PC-9 (cell line): ENCODE results near the gene DDAH1.

Experiments used
- EZH2 ChIP-seq: fragments of 200-600 bp; sonication (generic); IDR thresholded peaks from 2 replicates; pipeline ENCODE4 v1.8.0; 2017; ENCODE audit warnings: antibody characterized with exemption, low read depth
- TF ChIP-seq, protein P1 (sequence below): fragments of 200-600 bp; sonication (generic); conservative IDR thresholded peaks from 2 replicates; pipeline ENCODE4 v1.6.1; 2017; ENCODE audit warnings: mixed run types, antibody characterized with exemption, mild to moderate bottlenecking, moderate library complexity

GRCh38 chr1:85504417-85504816, 39.5 kb upstream of the DDAH1 start:
- TF ChIP-seq, protein P1, sequence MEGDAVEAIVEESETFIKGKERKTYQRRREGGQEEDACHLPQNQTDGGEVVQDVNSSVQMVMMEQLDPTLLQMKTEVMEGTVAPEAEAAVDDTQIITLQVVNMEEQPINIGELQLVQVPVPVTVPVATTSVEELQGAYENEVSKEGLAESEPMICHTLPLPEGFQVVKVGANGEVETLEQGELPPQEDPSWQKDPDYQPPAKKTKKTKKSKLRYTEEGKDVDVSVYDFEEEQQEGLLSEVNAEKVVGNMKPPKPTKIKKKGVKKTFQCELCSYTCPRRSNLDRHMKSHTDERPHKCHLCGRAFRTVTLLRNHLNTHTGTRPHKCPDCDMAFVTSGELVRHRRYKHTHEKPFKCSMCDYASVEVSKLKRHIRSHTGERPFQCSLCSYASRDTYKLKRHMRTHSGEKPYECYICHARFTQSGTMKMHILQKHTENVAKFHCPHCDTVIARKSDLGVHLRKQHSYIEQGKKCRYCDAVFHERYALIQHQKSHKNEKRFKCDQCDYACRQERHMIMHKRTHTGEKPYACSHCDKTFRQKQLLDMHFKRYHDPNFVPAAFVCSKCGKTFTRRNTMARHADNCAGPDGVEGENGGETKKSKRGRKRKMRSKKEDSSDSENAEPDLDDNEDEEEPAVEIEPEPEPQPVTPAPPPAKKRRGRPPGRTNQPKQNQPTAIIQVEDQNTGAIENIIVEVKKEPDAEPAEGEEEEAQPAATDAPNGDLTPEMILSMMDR, result no peak
- TF ChIP-seq EZH2, result no peak
